Activated CD4-positive, alpha-beta T cell treated with anti-CD3 and anti-CD28 coated beads for 4 hours (primary cell): Measurements from ENCODE around the gene SLIT1.
A peak's percentile ranks its signal among the peaks of the same experiment; 100 is the strongest.
"Not testable (repeated sequence)": the region's sequence is repeated elsewhere in the genome, so short reads cannot be mapped to it uniquely, and the experiment has no call there.

ENCODE experiments used
- DNase-seq, 2 donors: peaks; one replicate each; pipeline ENCODE4 v3.0.0-alpha.2; 2020

SLIT1 gene

GRCh38 chr10:97105303-97105702 is 80.5 kb downstream of the SLIT1 start:
- no peak for DNase-seq

DNA sequence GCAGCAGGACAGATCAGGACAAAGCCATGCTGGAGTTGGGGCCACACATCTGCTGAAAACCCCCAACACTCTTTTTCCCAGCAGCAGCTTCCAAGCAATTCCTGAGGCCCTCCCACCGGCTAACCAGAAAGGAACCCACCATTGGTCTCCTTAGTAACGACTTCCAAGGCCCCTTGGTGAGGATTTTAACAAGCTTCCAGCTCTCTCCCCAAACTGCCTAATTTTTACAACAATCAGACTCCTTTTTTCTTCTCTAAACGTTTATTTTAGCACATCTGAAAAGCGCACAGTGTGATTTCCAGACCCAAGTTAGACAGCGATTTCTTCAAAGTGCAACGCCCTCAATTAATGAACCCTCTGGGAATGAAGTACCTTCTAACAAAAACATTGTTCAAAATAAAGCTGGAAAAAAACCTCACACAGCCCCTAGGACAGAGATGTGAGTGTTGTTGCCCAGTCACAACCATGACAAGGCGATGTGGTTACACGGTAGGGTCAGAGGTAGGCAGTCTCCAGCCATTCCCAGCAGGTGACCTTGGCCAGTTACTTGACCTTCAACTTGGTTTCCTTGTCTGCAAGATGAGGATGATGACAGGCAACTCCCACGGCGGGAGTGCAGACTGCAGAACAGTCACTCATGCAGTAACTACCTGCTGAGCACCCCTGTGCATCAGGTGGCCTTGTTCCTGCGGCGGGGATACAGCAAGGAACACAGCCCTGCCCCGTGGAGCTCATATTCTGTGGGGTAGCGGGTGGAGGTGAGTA is 82.3 kb downstream of the SLIT1 start:
- DNase-seq = no peak

GRCh38 chr10:97102441-97102840 is 83.3 kb downstream of the SLIT1 start:
- DNase-seq = no peak

DNA sequence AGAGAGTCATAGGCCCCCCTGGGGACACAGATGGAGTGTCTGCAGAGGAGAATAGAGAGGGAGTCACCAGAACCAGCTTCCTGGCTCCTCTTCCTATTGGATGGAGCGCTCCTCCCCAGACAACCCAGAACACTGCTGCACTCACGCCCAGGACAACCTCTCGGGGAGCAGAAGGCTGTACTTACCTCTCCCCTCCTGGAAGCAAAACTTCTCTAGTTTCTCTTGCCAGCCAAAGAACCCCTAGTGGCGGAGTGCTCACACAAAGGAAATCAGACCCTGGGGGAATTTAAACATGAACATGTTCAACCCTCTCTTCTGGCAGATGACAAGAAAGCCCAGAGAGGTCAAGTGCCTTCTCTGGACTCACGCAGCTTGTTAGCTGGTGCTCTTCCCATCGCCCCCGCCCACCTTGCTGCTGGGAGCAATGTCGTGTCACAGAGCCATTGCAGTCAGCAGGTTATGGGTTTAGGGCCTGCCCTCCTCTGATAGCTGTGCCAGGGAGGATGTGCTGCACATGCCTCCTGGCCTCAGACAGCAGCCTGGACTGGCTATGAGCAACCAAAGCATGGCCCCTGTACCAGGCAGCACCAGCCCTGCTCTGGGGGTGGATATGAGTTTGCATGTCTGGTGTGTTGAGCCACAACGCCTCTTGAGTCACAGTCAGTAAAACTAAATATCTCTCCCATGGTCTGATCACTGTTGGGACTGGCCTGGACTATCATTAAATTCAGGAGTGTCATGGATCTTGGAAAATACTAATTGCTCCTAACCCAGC is 84.4 kb downstream of the SLIT1 start:
- no peak for DNase-seq

DNA sequence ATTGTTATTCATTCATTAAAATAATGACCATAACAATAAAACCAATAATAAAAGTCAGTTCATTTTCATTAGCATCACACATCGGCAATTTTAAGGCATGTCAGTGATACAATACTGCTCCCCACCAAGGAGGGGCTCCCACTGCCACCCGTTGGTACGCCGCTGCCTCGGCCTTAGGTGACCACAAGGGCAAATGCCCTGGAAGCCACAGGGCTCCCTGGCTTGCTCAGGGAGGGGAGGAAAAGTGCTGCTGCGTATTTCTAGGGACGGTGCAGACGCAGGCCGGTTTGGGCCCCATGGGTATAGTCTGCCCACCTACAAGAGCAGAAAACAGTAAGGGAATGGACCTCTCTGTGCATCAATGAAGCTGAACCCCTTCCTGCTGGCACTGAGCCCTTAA is 85.1 kb downstream of the SLIT1 start:
- no peak for DNase-seq

DNA sequence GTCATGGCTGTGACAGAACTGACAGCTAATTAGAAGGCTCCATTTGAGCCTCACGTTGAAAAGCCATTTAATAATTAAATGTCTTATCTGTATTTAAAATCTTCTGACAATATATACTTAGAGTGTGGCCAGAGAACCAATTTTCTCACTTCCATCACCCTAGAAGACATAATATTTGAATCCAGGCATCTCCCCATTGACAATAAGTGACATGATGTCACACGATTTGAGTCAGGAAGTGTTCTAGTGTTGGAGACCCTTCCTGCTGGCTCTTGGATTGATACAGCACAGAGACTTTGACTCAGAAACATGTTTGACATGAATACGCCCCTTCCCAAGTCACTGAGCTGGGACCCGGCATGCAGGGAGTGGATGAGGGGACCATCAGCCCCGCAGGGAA is 85.9 kb downstream of the SLIT1 start:
- DNase-seq = no peak

DNA sequence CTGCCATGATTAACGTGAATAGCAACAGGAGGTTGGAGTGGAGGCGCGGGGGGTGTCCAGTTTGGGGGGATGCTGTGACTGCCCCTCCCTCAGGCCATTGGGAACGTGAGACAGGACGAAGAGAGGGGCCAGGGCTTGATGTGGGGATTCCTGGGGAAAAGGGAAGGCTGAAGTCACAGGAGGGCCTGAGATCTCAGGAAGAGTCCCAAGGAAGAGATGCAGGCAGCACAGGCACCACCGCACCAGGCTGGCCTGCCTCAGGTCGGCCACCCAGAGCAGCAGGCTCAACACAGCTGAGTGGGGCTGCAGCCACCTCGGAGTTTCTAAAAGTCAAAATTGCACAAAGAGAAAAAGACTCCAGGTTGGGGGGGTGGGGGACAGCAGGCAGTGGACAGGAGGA is 86.7 kb downstream of the SLIT1 start:
- no peak for DNase-seq

- no peak for DNase-seq
These were observed 88.7 kb downstream of the SLIT1 start for GRCh38 chr10:97097084-97097433.

- DNase-seq = no peak
These were observed 89.3 kb downstream of the SLIT1 start for GRCh38 chr10:97096261-97097083.

- DNase-seq = no peak
These were observed 90.0 kb downstream of the SLIT1 start for GRCh38 chr10:97095701-97096260.

DNA sequence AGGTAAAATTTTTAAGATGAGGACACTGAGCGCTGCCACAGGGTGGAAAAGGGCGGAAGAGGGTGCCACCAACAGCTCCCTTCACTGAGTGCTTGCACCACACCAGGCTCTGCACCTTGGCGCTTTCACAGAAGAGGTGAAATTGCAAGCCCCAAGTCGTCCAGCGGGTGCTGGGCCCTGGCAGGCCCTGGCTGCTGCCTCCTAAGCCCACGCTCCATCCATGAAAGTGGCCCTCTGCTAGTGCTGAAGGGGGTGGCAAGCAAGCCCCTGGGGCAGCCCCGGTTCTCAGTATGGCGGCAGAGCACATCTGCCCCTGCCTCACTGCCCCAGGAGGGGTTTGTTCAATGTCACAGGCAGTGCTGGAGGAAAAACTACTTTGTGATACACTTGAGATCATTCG is 95.1 kb downstream of the SLIT1 start:
- DNase-seq = no peak

GRCh38 chr10:97090035-97090434 is 95.7 kb downstream of the SLIT1 start:
- no peak for DNase-seq

- no peak for DNase-seq
These were observed 96.4 kb downstream of the SLIT1 start for GRCh38 chr10:97089209-97089870.

DNA sequence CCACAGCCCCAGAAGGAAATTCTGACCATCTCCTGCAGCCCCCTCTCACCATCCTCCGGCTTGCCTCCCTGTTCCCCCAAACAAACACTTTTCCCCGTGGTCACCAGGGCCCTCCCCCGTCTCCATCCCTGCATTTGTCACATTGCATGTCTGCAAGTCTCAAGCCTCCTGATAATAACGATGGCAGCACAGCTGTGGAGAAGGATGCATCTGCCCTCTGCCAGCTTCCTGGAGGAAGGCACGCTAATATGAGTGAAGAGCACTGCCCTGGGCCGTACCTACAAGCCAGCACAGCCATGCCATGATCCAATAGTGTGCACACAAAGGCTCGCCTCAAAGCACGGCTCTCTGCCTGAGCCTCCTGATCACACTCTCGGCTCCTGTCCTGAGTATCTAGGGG is 98.5 kb downstream of the SLIT1 start:
- DNase-seq = no peak

DNA sequence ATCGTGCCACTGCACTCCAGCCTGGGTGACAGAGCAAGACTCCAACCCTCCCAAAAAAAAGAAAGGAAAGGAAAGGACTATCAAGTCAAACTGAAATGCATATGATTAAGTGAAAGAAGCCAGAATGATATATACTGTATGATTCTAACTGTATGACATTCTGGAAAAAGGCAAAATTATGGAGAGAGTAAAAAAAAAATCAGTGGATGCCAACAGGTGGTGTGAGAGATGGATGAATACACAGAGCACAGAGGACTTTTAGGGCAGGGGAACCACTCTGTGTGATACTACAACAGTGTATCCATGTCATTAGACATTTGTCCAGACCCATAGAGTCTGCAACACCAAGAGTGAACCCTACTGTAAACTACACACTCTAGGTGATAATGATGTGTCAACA is 99.2 kb downstream of the SLIT1 start:
- DNase-seq = no peak

- no peak for DNase-seq
These were observed 102.4 kb downstream of the SLIT1 start for GRCh38 chr10:97083228-97083829.

DNA sequence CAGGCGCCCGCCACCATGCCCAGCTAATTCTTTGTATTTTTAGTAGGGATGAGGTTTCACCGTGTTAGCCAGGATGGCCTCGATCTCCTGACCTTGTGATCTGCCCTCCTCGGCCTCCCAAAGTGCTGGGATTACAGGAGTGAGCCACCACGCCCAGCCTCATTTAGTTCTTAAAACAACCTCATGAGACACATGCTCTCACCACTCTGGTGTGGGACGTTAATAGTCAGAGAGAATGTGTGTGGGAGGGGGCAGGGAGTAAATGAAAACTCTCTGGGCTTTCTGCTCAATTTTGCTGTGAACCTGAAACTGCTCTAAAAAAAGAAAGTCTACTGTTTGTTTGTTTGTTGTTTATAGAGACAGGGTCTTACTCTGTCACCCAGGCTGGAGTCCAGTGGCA is 103.2 kb downstream of the SLIT1 start:
- DNase-seq = not testable (repeated sequence)

- peak; percentile 26 to 42 for DNase-seq
These were observed 104.0 kb downstream of the SLIT1 start for GRCh38 chr10:97081621-97082235.

DNA sequence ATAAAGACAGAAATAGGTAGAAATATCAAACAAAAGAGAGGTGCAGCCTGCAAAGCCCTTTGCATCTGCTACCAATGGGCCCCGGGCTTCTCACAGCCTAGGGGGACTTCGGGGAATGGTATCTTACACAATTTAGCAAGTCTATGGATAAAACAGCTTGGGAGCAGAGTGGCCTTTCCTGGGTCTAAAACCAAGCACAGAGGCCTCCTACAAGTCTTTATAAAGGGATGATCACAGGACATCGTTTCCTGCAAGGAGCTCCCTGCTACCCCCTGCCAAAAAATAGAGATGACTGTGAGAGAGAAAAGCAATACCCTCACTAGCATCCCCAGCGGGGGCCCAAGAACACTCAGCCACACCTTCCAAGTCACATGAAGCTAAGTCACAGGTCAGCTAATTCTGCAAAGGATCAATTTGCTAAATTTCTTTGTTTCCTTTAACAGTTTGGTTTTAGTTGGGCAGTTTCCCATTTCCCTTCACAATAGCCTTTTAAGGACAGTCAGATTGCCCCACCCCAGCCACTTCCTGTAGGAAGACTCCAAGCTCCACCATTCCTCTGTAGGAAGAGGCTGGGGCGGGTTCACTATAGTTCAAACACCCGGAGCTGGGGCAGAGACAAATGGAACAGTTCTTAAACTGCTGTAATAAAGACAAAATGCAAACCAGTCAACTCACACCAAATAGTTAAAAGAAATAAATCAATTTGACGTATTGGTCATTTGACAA is 105.5 kb downstream of the SLIT1 start:
- DNase-seq = no peak

DNA sequence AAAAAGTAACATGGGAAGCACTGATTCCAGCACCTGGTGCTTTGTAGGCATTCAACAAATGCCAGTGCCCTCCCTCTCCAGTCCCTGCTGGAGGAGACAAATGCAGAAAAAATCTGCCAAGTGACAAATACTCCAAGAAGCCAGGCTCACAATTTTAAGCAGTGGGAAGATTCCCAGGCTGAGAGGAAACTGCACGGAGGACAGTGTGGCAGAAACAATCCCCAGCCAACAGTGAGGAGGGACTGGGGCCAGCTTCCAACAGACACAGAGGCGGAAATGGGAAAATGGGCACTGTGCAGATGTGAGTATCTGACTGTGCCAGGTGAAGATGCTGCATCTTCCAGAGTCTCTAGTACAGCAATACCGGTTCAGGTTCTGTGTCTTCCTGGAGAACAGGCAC is 106.3 kb downstream of the SLIT1 start:
- no peak for DNase-seq

DNA sequence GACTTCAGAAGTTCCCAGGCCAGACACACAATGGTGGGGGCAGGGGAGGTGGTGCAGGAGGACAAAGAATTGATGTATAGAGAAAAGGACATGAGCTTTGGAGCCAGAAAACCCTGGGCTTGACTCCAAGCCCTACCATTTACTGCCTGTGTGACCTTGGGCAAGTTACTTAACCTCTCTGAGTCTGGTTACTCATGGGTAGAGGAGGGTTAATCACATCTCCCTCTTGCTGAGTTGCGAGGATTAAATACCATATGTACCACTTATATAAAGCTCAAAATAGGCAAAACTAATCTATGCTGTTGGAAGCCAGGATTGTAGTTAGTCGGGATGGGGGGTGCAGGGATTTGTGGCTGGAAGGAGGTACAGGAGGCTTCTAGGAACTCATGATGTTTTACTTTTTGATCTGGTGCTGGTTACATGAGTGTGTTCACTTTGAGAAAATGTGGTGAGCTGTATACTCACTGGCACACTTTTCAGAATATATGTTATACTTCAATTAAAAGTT is 106.8 kb downstream of the SLIT1 start:
- no peak for DNase-seq
